HG02885 (cell line): ENCODE results near the gene BLCAP.

ENCODE experiments used
- ATAC-seq: cut with Tn5 transposase; IDR thresholded peaks from one replicate; pipeline ENCODE4 v1.9.1; 2021; ENCODE audit warnings: mild to moderate bottlenecking; ENCODE audit not compliant: unreplicated experiment, poor library complexity

Gene BLCAP

DNA sequence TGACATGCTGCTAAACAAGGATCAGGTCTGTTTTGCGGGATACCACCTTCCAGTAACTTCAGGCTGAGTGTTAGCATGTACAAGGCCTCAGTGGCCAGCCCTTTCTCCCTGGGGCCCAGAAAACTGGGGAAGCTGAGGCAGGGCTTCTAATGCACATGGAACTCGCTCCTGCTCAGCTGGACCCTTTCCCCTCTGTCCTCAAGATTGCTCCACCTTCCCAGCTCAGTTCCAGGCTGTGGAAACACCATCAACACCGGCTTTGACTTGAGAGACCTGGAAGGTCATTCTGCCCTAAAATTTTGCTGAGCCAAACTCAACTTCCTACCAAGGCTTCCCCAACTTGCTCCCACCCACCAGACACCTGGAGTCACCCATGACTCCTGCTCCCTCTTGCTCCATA lies 4.2 kb upstream of the BLCAP start:
- ATAC-seq = no peak

DNA sequence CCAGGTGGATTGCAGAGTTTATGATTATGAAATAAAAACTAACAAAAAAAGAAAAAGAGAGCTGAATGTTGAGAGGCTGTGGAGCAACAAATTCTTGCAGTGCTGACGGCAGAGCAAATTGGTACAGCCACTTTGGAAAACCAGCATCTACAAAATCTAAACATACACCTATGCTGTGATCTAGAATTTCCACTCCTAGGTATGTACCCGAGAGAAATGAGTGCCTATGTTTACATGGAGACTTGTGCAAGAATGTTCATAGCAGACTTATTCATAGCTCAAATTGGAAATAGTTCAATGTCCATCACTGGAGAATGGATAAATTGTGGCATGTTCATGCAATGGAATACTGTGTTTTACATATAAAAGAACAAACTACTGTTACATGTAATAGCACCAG lies 3.0 kb upstream of the BLCAP start:
- no peak for ATAC-seq

DNA sequence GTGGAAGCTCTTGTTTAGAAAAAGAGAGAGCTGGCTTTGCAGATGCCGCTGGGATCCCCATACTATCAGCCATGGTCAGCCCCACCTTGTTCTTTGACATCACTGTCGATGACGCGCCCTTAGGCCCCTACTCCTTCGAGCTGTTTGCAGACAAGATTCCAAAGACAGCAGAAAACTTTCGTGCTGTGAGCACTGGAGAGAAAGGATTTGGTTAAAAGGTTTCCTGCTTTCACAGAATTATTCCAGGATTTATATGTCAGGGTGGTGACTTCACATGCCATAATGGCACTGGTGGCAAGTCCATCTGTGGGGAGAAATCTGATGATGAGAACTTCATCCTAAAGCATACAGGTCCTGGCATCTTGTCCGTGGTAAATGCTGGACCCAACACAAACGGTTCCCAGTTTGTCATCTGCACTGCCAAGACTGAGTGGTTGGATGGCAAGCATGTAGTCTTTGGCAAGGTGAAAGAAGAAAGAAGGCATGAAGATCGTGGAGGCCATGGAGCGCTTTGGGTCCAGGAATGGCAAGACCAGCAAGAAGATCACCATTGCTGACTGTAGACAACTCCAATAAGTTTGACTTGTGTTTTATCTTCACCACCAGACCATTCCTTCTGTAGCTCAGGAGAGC lies 2.4 kb upstream of the BLCAP start:
- no peak for ATAC-seq

- ATAC-seq = no peak
Measured at GRCh38 chr20:37529214-37529967, 1.7 kb upstream of the BLCAP start.

- ATAC-seq = no peak
Measured at GRCh38 chr20:37528446-37529213, 954 bp upstream of the BLCAP start.

DNA sequence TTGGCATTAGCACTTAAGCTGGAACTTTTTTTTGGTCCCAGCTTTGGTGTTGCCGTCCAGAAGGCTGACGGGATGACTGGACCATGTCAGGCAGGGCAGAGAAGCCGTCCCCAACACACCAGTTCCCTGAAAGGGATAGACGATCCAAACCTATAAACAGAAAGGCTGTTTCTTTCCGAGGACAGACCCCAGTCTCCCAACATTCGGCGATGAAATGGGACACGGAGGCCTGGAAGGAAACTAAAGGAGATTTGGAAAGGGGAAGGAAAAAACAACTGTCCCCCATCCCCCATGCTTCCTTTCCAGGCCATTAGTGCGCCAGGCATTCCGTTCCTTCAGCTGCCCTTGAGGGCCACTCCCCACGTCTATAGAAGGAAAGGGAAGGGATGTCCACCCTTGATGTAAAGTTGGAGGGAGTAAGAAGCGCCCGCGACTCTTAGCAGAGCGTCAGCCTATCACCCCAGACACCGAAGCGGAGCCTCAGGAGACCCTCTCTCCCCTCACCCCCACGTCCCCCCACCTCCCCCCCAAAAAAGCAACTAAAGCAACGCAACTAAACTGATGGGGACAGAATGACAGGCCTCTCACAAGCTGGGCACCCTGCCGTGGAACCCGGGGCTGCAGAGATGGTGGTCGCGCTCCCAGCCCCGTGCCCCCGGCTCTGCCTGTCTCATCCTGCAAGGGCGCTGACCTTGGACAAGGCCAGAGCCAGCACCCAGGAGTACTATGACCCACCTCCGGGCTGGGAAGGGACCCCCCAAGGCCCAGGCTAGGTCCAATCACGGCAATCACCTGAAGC lies 638 bp downstream of the BLCAP start:
- peak; percentile 4 for ATAC-seq

DNA sequence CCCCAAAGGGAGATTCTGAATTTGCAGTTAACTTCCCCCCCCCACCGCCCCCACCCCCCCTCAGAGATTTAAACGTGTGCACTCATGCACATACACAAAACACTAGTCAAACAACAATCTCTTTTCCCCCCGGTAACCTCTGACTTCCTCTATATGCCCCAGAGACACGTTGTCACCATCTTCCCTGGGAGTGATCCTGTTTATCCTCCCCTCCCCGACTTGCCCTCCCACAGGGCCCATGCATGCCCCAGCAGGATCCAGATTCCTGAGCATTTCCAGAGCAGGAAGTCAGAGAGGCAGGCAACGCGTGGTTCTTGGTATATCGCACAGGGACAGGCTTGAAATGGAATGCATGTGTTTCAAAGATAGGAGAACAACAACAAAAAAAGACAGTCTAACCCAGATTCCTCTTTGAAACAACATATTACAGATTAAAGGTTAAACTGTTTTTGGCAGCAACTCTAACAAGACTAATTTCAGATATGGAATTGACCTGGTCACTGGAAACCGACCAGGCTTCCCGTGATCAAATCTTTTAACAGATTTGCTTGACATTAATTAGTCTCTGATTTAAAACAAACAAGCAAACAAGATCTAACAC lies 1.3 kb downstream of the BLCAP start:
- ATAC-seq = no peak

DNA sequence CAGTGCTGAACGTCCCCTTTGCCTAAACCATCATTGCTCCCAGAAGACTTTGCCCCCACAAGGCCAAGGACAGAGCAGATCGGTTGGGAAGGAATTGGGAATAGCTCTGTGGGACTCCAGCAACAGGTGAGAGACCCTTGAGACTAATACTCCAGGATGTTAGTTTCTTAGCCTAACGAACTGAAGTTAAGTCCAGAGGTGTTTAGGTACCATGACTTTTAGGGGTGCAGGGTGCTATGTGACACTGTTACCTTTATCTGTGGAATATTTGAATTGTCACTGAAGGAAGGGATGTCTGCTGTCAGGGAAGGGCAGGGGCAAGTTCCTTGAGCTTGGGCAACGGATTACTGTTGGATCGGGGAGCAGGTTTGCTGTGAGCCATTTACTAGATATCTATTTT lies 1.9 kb downstream of the BLCAP start:
- ATAC-seq = no peak

- ATAC-seq = no peak
Measured at GRCh38 chr20:37524859-37525708, 2.6 kb downstream of the BLCAP start.

DNA sequence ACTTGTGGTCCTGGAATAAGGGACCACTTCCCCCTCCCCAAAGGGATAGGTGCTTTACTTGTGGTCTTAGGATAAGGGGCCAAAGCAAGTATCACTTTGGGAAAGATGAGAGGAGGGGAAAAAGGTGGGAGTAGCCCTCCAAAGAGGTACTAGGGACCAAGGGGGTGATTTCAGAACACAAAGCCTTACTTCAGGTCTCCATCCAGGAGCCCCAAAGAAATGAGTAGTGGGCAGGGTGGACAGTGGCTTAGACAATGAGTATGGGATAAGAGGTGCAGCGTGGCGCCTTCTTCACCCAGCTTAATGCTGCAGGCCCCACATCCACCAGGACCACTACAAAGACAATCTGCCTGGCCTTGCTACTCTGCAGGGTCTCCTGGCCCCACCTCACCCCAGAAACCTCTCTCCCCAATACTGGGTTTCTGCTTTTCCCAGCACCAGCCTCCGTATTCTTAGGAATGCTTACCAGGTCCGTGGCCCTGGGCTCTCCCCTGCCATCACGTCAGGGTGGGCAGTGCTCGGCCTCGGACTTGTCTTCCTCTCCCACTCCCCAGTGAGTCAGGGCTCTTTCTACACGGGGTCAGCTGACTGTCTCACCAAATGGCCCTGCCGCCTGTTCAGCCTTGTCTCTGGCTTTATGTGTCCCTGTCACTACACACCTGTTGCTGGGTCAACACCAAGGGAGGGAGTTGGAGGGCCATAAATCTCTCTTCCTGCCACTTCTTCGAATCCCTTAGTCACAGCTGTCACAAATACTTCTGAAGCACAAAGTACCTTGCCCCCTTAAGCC lies 3.6 kb downstream of the BLCAP start:
- no peak for ATAC-seq

DNA sequence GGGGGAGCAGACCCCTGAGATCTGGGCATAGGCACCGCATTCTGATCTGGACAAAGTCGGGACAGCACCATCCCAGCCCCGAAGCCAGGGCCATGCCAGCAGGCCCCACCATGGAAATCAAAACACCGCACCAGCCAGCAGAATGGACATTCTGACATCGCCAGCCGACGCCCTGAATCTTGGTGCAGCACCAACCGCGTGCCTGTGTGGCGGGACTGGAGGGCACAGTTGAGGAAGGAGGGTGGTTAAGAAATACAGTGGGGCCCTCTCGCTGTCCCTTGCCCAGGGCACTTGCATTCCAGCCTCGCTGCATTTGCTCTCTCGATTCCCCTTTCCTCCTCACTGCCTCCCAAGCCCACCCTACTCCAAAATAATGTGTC lies 4.7 kb downstream of the BLCAP start:
- ATAC-seq = no peak

GRCh38 chr20:37522260-37523011 lies 5.2 kb downstream of the BLCAP start:
- ATAC-seq = no peak

GRCh38 chr20:37521061-37521771 lies 6.5 kb downstream of the BLCAP start, which contains the start of gene NNAT:
TSS of gene NNAT (plus strand) at chr20:37521250. CDS start at chr20:37521332, 82 bp downstream.
- ATAC-seq = no peak

GRCh38 chr20:37520419-37520955 lies 7.2 kb downstream of the BLCAP start:
- ATAC-seq = no peak

GRCh38 chr20:37519508-37520418 lies 7.9 kb downstream of the BLCAP start:
- ATAC-seq = no peak
